GM13977 (cell line): ENCODE data around the gene HORMAD2.

Source experiments
- DNase-seq: peaks from one replicate; pipeline ENCODE4 v3.0.0; 2012; ENCODE audit warnings: low spot score
- in situ Hi-C: fragments of 300-500 bp; cut with MboI; formaldehyde crosslinking; loops from one replicate; pipeline ENCODE4 v1.12.0; 2022; ENCODE audit warnings: low sequenced_read_pairs, low pct_unique_long_range_greater_than_20kb, mixed read lengths, inconsistent platforms; ENCODE audit not compliant: unreplicated experiment
- TF ChIP-seq, protein P1 (sequence below): IDR thresholded peaks from 2 replicates; pipeline ENCODE4 v1.5.1; 2012; ENCODE audit warnings: mild to moderate bottlenecking, control low read depth; ENCODE audit not compliant: insufficient read depth; ENCODE audit errors: extremely low read depth, missing control alignments

Gene HORMAD2

DNA sequence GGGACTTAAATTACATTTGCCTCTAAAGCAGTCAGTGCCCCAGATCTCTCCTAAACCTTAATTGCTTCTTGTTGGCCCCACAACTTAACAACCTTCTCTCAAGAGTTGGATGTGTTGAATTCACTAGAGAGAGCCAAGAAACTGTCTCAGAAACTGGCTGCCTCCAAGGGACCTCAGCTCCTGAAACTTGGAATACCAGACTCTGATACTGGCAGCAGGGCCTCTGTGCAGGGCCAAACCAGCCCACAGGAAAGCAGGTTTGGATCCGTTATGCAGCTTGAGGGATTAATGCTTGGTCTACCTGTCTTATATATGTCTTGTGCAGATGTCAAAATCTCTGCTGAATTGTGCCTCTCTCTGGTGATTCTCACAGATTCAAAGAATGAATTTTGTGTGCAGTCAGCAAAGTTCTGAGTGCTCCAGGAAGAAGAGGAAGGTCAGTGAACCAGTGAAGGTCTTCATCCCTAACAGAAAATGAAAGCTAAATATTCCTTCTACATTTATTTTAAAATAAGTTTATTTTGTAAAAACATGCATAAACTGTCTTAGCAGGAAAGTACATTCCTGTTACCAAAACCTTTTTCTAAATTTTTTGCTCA is 95.5 kb downstream of the HORMAD2 start:
- in situ Hi-C loops, result no loop called here
- TF ChIP-seq, protein P1, sequence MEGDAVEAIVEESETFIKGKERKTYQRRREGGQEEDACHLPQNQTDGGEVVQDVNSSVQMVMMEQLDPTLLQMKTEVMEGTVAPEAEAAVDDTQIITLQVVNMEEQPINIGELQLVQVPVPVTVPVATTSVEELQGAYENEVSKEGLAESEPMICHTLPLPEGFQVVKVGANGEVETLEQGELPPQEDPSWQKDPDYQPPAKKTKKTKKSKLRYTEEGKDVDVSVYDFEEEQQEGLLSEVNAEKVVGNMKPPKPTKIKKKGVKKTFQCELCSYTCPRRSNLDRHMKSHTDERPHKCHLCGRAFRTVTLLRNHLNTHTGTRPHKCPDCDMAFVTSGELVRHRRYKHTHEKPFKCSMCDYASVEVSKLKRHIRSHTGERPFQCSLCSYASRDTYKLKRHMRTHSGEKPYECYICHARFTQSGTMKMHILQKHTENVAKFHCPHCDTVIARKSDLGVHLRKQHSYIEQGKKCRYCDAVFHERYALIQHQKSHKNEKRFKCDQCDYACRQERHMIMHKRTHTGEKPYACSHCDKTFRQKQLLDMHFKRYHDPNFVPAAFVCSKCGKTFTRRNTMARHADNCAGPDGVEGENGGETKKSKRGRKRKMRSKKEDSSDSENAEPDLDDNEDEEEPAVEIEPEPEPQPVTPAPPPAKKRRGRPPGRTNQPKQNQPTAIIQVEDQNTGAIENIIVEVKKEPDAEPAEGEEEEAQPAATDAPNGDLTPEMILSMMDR, result no peak

GRCh38 chr22:30176431-30176830 is 96.2 kb downstream of the HORMAD2 start:
- DNase-seq, result no peak
- TF ChIP-seq, protein P1, result no peak
- in situ Hi-C loops, result no loop called here

More for the DNA sequence above, 95.5 kb downstream of the HORMAD2 start:
- DNase-seq, result no peak

GRCh38 chr22:30178181-30179126 is 98.2 kb downstream of the HORMAD2 start:
- in situ Hi-C loops, result no loop called here
- TF ChIP-seq, protein P1, result no peak
- DNase-seq, result no peak

DNA sequence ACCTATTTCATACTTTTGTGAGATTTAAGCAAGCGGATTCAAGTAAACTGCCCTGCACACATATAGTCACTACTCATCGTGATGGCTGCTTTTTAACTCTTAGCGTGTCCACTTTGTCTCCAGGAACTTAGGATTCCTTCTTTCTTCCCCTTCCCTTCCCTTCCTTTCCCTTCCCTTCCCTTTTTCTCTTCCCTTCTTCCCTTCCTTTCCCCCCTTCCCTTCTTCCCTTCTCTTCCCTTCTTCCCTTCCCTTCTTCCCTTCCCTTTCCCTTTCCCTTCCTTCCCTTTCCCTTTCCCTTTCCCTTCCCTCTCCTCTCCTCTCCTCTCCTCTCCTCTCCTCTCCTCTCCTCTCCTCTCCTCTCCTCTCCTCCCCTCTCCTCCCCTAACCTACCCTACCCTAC is 100.4 kb downstream of the HORMAD2 start:
- in situ Hi-C loops, result no loop called here
- TF ChIP-seq, protein P1, result no peak
- DNase-seq, result no peak

- in situ Hi-C loops, result no loop called here
- DNase-seq, result no peak
Measured at GRCh38 chr22:30181459-30182349, 101.4 kb downstream of the HORMAD2 start.

More at GRCh38 chr22:30181459-30182349, 101.4 kb downstream of the HORMAD2 start:
- TF ChIP-seq, protein P1, result no peak
